Mucosa of gallbladder (tissue), 1 donor: ENCODE measurements around the gene ABI3BP. TPM values are rescaled to one million over a fixed set of nuclear protein-coding genes. Genes with fewer than 3 reads are reported as not detected.
"Not testable (repeated sequence)": the region's sequence is repeated elsewhere in the genome, so short reads cannot be mapped to it uniquely, and the experiment has no call there.

ENCODE experiments used
- DNase-seq: peaks from one replicate; pipeline ENCODE4 v3.0.0-alpha.2; 2020; ENCODE audit warnings: low spot score
- total RNA-seq: library from RNA; stranded (reverse); gene quantifications from one replicate; pipeline ENCODE4 v1.2.1, GENCODE V29; 2021
- donor health status: DM: no; HTN: no; CAD: no.

The ABI3BP gene
- 215 TPM for total RNA-seq

GRCh38 chr3:100993309-100993708 lies at the start of gene ABI3BP:
ABI3BP (minus strand) TSS chr3:100993421; CDS start chr3:100993384, 37 bp downstream.
- DNase-seq: peak; percentile 82

GRCh38 chr3:101039285-101039684 lies 46.1 kb upstream of the ABI3BP start:
- DNase-seq: no peak

- DNase-seq: no peak
Observed at GRCh38 chr3:101038880-101039279, 45.7 kb upstream of the ABI3BP start.

- DNase-seq: no peak
Observed at GRCh38 chr3:101038393-101038792, 45.2 kb upstream of the ABI3BP start.

GRCh38 chr3:101037613-101038012 lies 44.4 kb upstream of the ABI3BP start:
- DNase-seq: no peak

GRCh38 chr3:101036676-101037075 lies 43.5 kb upstream of the ABI3BP start:
- DNase-seq: no peak

- DNase-seq: peak; percentile 73
Observed at GRCh38 chr3:101036213-101036618, 43.0 kb upstream of the ABI3BP start.

GRCh38 chr3:101027286-101027685 lies 34.1 kb upstream of the ABI3BP start:
- no peak for DNase-seq

- DNase-seq: no peak
Observed at GRCh38 chr3:101026881-101027280, 33.7 kb upstream of the ABI3BP start.

GRCh38 chr3:101026244-101026643 lies 33.0 kb upstream of the ABI3BP start:
- DNase-seq: no peak

GRCh38 chr3:101020351-101021015 lies 27.3 kb upstream of the ABI3BP start:
- no peak for DNase-seq

- DNase-seq: no peak
Observed at GRCh38 chr3:101017017-101017416, 23.8 kb upstream of the ABI3BP start.

GRCh38 chr3:101012312-101012711 lies 19.1 kb upstream of the ABI3BP start:
- DNase-seq: not testable (repeated sequence)

- DNase-seq: no peak
Observed at GRCh38 chr3:101011136-101011535, 17.9 kb upstream of the ABI3BP start.

- no peak for DNase-seq
Observed at GRCh38 chr3:101010296-101010695, 17.1 kb upstream of the ABI3BP start.

GRCh38 chr3:101009386-101009785 lies 16.2 kb upstream of the ABI3BP start:
- DNase-seq: no peak

GRCh38 chr3:100999160-100999559 lies 5.9 kb upstream of the ABI3BP start:
- DNase-seq: no peak

GRCh38 chr3:100994809-100995208 lies 1.6 kb upstream of the ABI3BP start:
- DNase-seq: no peak

- no peak for DNase-seq
Observed at GRCh38 chr3:100994187-100994586, 966 bp upstream of the ABI3BP start.

- peak; percentile 67 for DNase-seq
Observed at GRCh38 chr3:100992231-100993012, 799 bp downstream of the ABI3BP start.

GRCh38 chr3:100988080-100988479 lies 5.1 kb downstream of the ABI3BP start:
- DNase-seq: peak; percentile 62

- no peak for DNase-seq
Observed at GRCh38 chr3:100984308-100984707, 8.9 kb downstream of the ABI3BP start.

- peak; percentile 51 for DNase-seq
Observed at GRCh38 chr3:100982710-100983109, 10.5 kb downstream of the ABI3BP start.
